GM12878 (cell line): ENCODE measurements around the gene SPSB2.

Experiments
- CHD2 ChIP-seq: IDR thresholded peaks from 2 replicates; pipeline ENCODE4 v1.6.1; 2011; ENCODE audit warnings: low read depth, low read length, improper control_type of control experiment, borderline replicate concordance
- E4F1 ChIP-seq: fragments of 450-650 bp; IDR thresholded peaks from 2 replicates; pipeline ENCODE4 v1.6.1; 2018; ENCODE audit warnings: borderline replicate concordance, mild to moderate bottlenecking; ENCODE audit not compliant: partially characterized antibody
- FOS ChIP-seq: IDR thresholded peaks from 3 replicates; pipeline ENCODE4 v1.6.1; 2011; ENCODE audit warnings: borderline replicate concordance; ENCODE audit not compliant: insufficient read length; ENCODE audit errors: extremely low read depth
- SPI1 ChIP-seq: IDR thresholded peaks from 2 replicates; pipeline ENCODE4 v1.6.1; 2011; ENCODE audit warnings: low read depth, mild to moderate bottlenecking, low read length, moderate library complexity, borderline replicate concordance; ENCODE audit not compliant: insufficient read depth
- SREBF2 ChIP-seq: IDR thresholded peaks from 2 replicates; pipeline ENCODE4 v1.6.1; 2012; ENCODE audit warnings: mild to moderate bottlenecking, low read length
- STAT1 ChIP-seq: fragments of 450-650 bp; conservative IDR thresholded peaks from 2 replicates; pipeline ENCODE4 v1.6.1; 2014; ENCODE audit warnings: antibody characterized with exemption, mild to moderate bottlenecking
- TF ChIP-seq, protein P1 (sequence below), 3 experiments: IDR thresholded peaks in 2 of 3; conservative IDR thresholded peaks in 1 of 3; 2 replicates each; pipeline ENCODE4 v1.5.1; 2011; ENCODE audit warnings: low read depth in 3 of 3, low read length in 3 of 3, mild to moderate bottlenecking in 3 of 3, control low read depth in 2 of 3, moderate library complexity in 2 of 3, inconsistent platforms in 1 of 3, mixed read lengths in 1 of 3; ENCODE audit not compliant: control insufficient read depth in 2 of 3, insufficient read depth in 1 of 3; ENCODE audit errors: extremely low read depth in 1 of 3

GRCh38 chr12:6824085-6824775, 48.9 kb downstream of the SPSB2 start:
- TF ChIP-seq SREBF2 = no peak
- TF ChIP-seq FOS = no peak
- TF ChIP-seq STAT1 = no peak
- TF ChIP-seq, protein P1, sequence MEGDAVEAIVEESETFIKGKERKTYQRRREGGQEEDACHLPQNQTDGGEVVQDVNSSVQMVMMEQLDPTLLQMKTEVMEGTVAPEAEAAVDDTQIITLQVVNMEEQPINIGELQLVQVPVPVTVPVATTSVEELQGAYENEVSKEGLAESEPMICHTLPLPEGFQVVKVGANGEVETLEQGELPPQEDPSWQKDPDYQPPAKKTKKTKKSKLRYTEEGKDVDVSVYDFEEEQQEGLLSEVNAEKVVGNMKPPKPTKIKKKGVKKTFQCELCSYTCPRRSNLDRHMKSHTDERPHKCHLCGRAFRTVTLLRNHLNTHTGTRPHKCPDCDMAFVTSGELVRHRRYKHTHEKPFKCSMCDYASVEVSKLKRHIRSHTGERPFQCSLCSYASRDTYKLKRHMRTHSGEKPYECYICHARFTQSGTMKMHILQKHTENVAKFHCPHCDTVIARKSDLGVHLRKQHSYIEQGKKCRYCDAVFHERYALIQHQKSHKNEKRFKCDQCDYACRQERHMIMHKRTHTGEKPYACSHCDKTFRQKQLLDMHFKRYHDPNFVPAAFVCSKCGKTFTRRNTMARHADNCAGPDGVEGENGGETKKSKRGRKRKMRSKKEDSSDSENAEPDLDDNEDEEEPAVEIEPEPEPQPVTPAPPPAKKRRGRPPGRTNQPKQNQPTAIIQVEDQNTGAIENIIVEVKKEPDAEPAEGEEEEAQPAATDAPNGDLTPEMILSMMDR (IDR thresholded peaks at IDR 0.05 in 2 of 3, conservative IDR thresholded peaks at IDR 0.05 in 1 of 3; ENCODE audit: control insufficient read depth in 2 of 3, extremely low read depth in 1 of 3, insufficient read depth in 1 of 3, low read depth in 3 of 3, low read length in 3 of 3) = no peak
- TF ChIP-seq SPI1 = no peak
- no peak for TF ChIP-seq CHD2
- no peak for TF ChIP-seq E4F1
